GM12892 (cell line): ENCODE measurements around the gene RNF224.

Experiments
- DNase-seq: peaks from one replicate; pipeline ENCODE4 v3.0.0; 2011; ENCODE audit not compliant: insufficient read length
- FAIRE-seq: peaks from 2 replicates; lab custom pipeline; 2011; peaks lifted over from hg19 to GRCh38; lab: Jason Lieb, UNC
- POLR2A ChIP-seq: IDR thresholded peaks from 2 replicates; pipeline ENCODE4 v1.6.1; 2011; ENCODE audit warnings: low read depth, low read length, control low read depth
- POLR2AphosphoS5 ChIP-seq: IDR thresholded peaks from 2 replicates; pipeline ENCODE4 v1.6.1; 2011; ENCODE audit warnings: low read depth, low read length, control low read depth
- TAF1 ChIP-seq: IDR thresholded peaks from 2 replicates; pipeline ENCODE4 v1.6.1; 2011; ENCODE audit warnings: low read depth, mild to moderate bottlenecking, control low read depth, low read length, borderline replicate concordance

Gene RNF224

GRCh38 chr9:137270929-137271695 lies 43.8 kb downstream of the RNF224 start:
- DNase-seq (no peak), FAIRE-seq (no peak)
- no peak for TF ChIP-seq TAF1
- no peak for TF ChIP-seq POLR2A
- TF ChIP-seq POLR2AphosphoS5, result no peak

DNA sequence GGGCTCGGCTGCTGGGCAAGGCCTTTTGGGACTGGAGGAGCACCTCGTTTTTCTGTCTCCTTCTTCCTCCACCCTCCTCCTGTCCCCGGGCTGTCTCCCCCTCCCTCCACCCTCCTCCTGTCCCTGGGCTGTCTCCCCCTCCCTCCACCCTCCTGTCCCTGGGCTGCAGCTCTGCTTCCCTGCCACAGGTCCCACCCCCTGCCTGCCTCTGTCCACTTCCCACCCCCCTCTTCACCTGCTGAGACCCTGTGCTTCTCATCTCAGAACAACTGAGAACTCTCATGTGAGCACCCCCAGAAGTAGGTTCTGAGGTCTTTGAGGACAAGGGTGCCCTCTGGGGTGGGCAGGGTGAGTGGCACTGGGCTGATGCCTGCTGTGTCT lies 44.4 kb downstream of the RNF224 start:
- no peak for FAIRE-seq
- DNase-seq, result no peak
- no peak for TF ChIP-seq POLR2A
- no peak for TF ChIP-seq TAF1
- TF ChIP-seq POLR2AphosphoS5, result no peak

GRCh38 chr9:137272241-137273094 lies 45.2 kb downstream of the RNF224 start:
- FAIRE-seq (no peak), DNase-seq (no peak)

GRCh38 chr9:137273095-137273490 lies 45.8 kb downstream of the RNF224 start:
- FAIRE-seq (no peak), DNase-seq (no peak)
- TF ChIP-seq POLR2A (no peak), TAF1 (no peak), POLR2AphosphoS5 (no peak)

More at GRCh38 chr9:137272241-137273094, 45.2 kb downstream of the RNF224 start:
- TF ChIP-seq POLR2A, result no peak
- no peak for TF ChIP-seq TAF1
- TF ChIP-seq POLR2AphosphoS5, result no peak

DNA sequence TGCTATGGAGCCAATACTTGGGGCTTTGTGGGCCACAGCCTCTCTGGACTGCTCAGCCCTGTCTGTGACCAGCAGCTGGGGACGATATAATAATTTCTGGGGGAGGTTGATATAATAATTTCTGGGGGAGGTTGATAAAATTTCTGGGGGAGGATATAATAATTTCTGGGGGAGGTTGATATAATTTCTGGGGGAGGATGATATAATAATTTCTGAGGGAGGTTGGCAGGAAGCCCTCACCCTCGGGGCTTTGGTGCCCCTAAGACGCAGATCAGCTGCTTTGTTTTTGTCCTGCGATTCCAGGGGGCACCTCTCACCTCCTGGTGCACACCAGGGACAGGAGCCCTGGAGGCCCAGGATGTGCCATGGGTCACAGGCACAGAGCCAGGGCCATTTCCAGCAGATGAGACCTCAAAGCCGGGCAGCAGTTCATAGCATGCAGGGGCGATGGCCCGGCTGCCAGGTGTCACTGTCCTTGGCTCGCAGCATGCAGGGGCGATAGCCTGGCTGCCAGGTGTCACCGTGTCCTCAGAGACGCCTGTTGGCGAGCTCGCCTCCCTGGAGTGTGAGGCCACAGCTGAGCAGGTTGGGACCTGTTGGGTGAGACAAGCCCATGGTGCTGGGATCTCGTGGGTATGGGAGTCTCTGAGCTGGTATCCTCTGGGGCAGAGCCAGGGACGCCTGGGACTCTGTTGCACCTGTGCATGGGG lies 46.5 kb downstream of the RNF224 start:
- DNase-seq (no peak), FAIRE-seq (no peak)
- TF ChIP-seq POLR2A, result no peak

- no peak for FAIRE-seq
- TF ChIP-seq POLR2AphosphoS5 (no peak), POLR2A (no peak), TAF1 (no peak)
- no peak for DNase-seq
Measured at GRCh38 chr9:137275203-137275587, 47.9 kb downstream of the RNF224 start.

DNA sequence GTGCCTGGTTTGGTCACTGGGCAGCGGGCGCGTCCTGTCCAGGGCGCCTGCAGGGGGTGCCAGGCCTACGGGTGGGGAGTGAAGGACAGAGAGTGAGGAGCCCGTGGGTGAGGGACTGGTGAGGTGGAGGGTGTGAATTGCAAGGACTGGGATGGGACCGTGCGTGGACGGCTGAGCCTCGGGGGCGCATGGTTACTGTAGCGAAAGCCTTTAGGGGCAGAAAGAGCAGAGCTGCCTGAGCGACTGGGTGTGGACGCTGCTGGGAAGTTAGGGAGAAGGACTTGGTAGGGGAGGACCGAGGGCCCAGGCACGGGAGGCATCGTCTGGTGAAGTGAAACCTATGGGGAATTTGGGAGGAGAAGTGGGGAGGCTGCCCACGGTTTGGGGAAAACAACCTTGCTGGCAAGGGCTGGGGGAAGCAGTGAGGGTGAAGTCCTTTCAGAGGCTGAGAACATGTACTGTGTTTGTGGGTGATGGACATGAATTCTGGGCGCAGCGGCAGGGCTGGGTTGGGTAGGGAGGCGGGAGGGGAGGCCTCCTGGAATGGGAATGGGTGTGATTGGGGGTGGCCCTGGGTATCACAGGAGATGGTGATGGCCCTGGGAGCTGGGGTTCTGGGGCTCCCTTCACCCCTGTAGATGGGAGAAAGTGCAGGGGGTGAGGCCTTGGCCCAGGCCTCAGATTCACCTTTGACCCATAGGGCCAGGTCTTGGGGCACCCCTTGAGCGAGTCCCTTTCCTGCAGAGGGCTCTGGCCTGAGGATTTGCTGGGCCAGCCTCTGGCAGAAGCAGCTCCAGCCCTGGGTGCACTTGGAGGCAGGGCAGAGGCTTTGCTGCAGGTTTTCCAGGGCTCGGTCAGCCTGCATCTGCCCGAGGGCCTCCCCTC lies 48.5 kb downstream of the RNF224 start:
- DNase-seq, result no peak
- no peak for FAIRE-seq
- no peak for TF ChIP-seq TAF1
- TF ChIP-seq POLR2A, result no peak
- TF ChIP-seq POLR2AphosphoS5, result no peak; the same call in 1 of the 2 replicates

GRCh38 chr9:137276473-137277328 lies 49.4 kb downstream of the RNF224 start:
- FAIRE-seq (no peak), DNase-seq (no peak)
- TF ChIP-seq POLR2A, result no peak
- TF ChIP-seq TAF1, result no peak
- no peak for TF ChIP-seq POLR2AphosphoS5

GRCh38 chr9:137277329-137278041 lies 50.2 kb downstream of the RNF224 start, which contains the start of gene TOR4A:
Gene TOR4A (plus strand): TSS chr9:137277726. CDS start chr9:137278690, 964 bp downstream.
- FAIRE-seq, result peak; percentile 92
- peak; percentile 91 for DNase-seq

More at GRCh38 chr9:137277329-137278041, 50.2 kb downstream of the RNF224 start, which contains the start of gene TOR4A:
- peak; percentile 69 for TF ChIP-seq POLR2A
- no peak for TF ChIP-seq TAF1
- TF ChIP-seq POLR2AphosphoS5, result peak; percentile 77
